HUDEP-2 (cell line): Measurements from ENCODE around the gene EEF2K.

ENCODE experiments used
- DNase-seq, 76 experiments: peaks; one replicate each; lab custom pipeline; 2025; ENCODE audit not compliant: unreplicated experiment in 76 of 76; lab: John Stamatoyannopoulos, UW

Gene EEF2K

DNA sequence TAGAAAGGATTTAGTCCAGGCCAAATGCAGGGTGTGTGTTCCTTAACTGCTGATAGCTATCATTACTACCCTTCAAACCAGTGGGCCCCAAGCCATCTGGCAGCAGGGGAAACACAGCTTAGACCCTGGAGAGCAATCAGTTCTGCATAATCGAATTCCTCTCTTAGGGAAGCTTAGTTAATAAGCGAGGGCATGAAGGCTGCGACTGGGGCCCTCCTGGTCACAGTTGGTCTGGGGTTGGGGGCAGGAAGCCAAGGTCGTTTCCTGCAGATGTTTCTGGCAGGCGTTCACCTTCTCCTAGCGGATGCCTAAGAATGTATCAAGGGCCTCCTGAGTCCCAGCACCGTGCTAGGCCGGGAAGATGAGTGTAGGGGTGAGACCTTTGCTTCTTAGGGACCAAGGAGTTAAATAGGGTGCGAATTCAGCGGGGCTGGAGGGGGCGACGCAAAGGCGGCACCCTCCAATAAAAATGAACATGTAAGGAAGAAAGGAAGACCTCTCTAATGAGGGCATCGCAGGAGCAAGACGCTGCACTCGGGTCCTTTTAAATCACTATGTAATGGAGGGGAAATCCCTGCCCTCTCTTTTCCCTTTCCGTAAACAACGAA, 16.5 kb upstream of the EEF2K start:
- peak in 9 of 76 experiments; percentile 6 to 48 (median 15) for DNase-seq

GRCh38 chr16:22190081-22190775, 15.8 kb upstream of the EEF2K start:
- peak in 61 of 76 experiments; percentile 76 to 100 (median 99) for DNase-seq

DNA sequence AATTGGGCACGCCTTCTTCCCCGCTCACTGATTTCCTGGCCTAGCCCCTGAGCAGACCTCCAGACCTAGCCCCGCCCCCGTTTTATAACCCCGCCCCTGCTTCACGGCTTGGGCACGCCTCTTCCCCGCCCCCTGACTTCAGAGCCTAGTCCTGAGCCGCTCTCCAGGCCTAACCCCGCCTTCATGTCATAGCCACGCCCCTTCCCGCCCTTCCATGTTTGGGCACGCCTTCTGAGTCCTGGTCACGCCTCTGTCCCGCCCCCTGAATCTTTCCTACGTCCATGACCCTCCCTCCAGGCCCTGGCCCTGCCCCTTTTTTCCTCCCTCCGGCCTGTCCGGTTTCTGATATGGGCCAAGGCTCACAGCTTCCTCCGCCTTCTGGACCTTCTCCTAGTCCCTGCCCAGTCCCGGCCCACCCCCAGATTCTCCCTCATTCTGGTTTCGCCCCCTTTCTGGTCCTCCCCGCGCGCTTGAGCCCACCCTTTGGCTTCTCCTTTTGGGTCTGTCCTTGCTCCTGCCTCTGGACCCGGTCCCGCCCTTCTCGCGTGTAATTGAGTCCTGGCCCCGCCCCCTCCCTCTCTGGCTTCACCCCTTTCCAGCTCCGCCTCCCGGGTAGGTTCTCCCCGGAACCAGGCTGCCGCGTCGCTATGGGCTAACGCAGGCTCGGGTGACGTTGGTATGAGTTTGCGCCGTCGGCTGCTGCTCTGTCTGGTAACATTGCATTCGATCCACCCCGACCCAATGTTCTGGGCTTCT, 15.1 kb upstream of the EEF2K start:
- DNase-seq: peak; percentile 80 to 100 (median 99)

DNA sequence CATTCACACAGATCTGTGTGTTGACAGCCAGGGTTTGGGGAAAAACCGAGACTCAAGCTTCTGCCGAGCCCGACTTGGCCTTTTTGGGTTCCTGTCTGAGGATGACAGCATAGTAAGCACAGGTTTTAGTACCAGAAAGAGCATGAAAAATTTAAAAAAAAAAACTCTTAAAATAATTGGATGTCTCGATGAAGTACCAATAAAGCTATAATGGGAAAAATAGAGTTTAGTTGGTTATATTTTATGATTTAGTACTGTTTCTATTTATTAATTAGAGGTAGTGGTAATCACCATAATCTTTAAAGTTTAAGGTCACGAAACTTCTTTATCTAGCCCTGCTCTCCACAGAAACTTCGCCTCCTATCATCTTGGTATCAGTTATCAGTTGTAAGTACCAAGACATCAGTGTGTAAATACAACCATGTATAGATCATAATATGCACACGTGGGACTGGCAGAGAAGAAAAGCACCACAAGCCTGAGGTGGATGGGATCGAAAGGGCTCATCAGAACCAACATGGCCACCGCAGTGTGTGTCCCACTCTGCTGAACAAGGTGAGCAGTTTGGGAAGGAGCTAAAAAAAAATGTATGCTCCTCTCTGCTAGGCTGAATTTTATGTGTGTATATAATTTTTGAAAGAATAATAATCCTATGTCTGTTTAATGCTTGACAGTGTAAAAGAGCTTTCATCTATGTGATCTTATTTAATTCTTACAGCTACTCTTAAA, 14.4 kb upstream of the EEF2K start:
- peak in 44 of 76 experiments; percentile 11 to 74 (median 36) for DNase-seq

DNA sequence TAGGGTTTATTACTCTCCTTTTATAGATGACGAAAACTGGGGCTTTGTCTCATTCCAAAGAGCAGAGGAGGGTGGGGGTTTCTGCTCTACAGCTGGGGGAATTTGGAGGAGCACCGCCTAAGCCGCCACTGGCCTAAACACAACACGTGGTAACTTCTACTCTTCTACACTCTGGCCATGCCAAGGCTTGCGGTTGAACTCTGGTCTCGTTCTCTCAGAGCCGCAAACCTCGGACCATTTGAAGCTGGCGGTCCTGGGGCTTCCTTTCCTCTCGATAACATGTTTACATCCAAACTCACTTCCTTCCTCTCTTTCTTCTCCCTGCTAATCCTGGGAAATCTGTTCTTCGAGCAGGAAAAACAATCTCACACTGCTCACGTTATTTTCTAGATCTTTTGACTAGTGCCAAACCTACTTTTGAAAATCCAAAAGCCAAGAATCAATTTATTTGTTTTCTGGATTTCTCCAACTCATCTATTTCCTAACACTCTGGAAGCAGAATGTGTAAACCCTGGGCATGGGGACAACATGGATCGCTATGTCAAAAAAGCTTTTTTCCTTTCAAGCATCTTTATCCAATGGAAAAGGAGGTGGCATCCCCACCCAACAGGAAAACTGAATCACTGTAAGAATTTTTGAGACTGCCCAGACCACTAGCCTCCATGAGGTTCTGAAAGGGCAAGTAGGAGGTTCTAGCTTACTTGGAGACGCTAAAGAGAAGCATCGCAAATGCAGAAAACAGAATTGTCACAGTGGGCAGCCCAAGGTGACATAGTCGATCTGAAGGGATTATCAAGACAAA, 13.6 kb upstream of the EEF2K start:
- peak in 74 of 76 experiments; percentile 7 to 90 (median 74) for DNase-seq

GRCh38 chr16:22193063-22193411, 13.0 kb upstream of the EEF2K start:
- no peak for DNase-seq

DNA sequence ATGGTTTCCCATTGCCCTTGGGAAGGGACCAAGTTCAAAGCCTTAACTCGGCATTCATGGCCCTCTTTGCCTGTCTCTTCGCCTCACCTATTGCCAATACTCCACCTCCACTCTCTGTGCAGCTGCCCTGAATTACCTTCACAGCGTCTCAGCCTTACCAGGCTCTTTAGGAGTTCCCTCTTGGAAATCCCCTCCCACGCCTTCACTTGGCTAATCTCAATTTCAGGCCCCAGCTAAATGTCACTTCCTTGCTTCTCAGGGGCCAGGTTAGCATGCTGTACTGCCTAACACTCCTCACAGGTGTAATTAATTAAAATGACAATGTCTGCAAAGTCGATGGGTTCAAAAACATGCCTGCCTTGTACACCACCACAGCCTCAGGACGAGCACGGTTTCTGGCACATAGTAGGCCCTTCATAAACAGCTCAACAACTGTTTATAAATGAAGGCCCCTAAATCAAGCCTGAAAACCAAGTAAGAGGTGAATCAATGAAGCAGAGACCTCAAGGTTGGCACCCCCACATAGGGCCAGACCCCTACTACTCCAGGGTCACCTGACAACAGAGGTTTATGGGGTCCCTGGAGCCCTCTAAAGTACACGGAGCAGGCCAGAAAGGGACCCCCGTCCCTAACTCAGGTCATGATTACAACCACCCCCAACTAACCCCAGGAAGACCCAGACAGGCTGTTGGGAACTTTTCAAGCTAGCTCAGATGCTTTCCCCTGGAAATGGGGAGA, 11.2 kb upstream of the EEF2K start:
- no peak for DNase-seq

DNA sequence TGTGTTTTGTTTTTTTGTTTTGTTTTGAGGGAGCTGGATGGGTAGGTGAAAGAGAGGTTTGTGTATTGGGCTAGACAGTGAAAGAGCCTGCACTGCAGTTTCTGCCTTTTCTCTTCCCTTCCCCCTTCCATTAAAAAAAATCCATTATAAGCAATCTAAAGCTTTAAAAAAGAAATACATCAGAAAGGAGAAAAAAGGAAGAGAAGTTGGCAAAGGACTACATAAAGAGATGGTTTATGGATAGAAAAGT, 10.7 kb upstream of the EEF2K start:
- no peak for DNase-seq

- DNase-seq: peak in 74 of 76 experiments; percentile 15 to 94 (median 76)
These were observed 10.2 kb upstream of the EEF2K start for GRCh38 chr16:22195695-22196558.

- DNase-seq: peak in 1 of 76 experiments; percentile 11
These were observed 9.4 kb upstream of the EEF2K start for GRCh38 chr16:22196559-22197168.

GRCh38 chr16:22198547-22199293, 7.4 kb upstream of the EEF2K start:
- DNase-seq: peak in 1 of 76 experiments; percentile 11

GRCh38 chr16:22202261-22202637, 3.8 kb upstream of the EEF2K start:
- DNase-seq: no peak

DNA sequence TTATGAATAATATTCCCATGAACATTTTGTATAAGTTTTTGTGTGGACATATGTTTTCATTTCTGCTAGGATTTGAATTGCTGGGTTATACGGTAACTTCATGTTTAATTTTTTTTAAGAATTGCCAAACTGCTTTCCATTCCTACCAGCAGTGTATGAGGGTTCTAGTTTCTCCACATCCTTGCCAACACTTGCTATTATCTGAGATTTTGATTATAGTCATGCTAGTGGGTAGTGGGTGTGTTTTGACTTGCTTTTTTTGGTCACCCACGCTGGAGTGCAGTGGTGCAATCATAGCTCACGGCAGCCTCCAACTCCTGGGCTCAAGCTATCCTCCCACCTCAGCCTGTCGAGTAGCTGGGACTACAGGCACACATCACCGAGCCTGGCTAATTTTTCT, 3.0 kb upstream of the EEF2K start:
- no peak for DNase-seq

- no peak for DNase-seq
These were observed 1.9 kb upstream of the EEF2K start for GRCh38 chr16:22204091-22204655.

GRCh38 chr16:22205577-22206012, 483 bp upstream of the EEF2K start:
- no peak for DNase-seq

- peak in 74 of 76 experiments; percentile 29 to 90 (median 78) for DNase-seq
These were observed 1.0 kb downstream of the EEF2K start for GRCh38 chr16:22206842-22207714.
